OCI-LY3 (cell line): Measurements from ENCODE around the gene PPP1R3D.
A peak's percentile ranks its signal among the peaks of the same experiment; 100 is the strongest.

ENCODE experiments used
- CTCF ChIP-seq: fragments of 200-600, 300-600 bp; sonication (generic); IDR thresholded peaks from 2 replicates; pipeline ENCODE4 v1.5.1; 2014; ENCODE audit warnings: antibody characterized with exemption, low read length, low read depth
- EZH2phosphoT487 ChIP-seq: fragments of 200-600 bp; shearing (Covaris generic); IDR thresholded peaks from 2 replicates; pipeline ENCODE4 v1.6.1; 2018; ENCODE audit warnings: antibody characterized with exemption, mixed run types, low read depth

- TF ChIP-seq CTCF (peak; percentile 47), EZH2phosphoT487 (no peak)
These were observed 15.2 kb upstream of the PPP1R3D start for GRCh38 chr20:59955131-59955796.
